DMS 273 treated with DMSO at 0.1 percent for 48 hours (cell line): ENCODE results near the gene NOL4L.

Experiments
- DNase-seq: peaks from one replicate; lab custom pipeline; 2025; lab: John Stamatoyannopoulos, UW

Gene NOL4L

GRCh38 chr20:32560989-32561830, 23.9 kb downstream of the NOL4L start:
- DNase-seq = no peak

- no peak for DNase-seq
These were observed 24.6 kb downstream of the NOL4L start for GRCh38 chr20:32560482-32560988.

- no peak for DNase-seq
These were observed 25.3 kb downstream of the NOL4L start for GRCh38 chr20:32559753-32560380.

GRCh38 chr20:32559205-32559752, 25.9 kb downstream of the NOL4L start:
- DNase-seq = no peak

- DNase-seq = no peak
These were observed 26.6 kb downstream of the NOL4L start for GRCh38 chr20:32558526-32558925.

GRCh38 chr20:32557319-32557718, 27.8 kb downstream of the NOL4L start:
- DNase-seq = no peak

- no peak for DNase-seq
These were observed 28.6 kb downstream of the NOL4L start for GRCh38 chr20:32556312-32557184.

- DNase-seq = no peak
These were observed 29.5 kb downstream of the NOL4L start for GRCh38 chr20:32555584-32555983.

GRCh38 chr20:32554965-32555289, 30.2 kb downstream of the NOL4L start:
- DNase-seq = no peak

GRCh38 chr20:32553618-32554017, 31.5 kb downstream of the NOL4L start:
- no peak for DNase-seq

GRCh38 chr20:32551693-32552092, 33.4 kb downstream of the NOL4L start:
- DNase-seq = no peak

GRCh38 chr20:32549842-32550241, 35.3 kb downstream of the NOL4L start:
- no peak for DNase-seq

- DNase-seq = no peak
These were observed 37.4 kb downstream of the NOL4L start for GRCh38 chr20:32547753-32548034.

GRCh38 chr20:32546918-32547752, 38.0 kb downstream of the NOL4L start:
- DNase-seq = no peak

- no peak for DNase-seq
These were observed 40.0 kb downstream of the NOL4L start for GRCh38 chr20:32544893-32545840.

- no peak for DNase-seq
These were observed 40.8 kb downstream of the NOL4L start for GRCh38 chr20:32544260-32544722.

- DNase-seq = no peak
These were observed 41.4 kb downstream of the NOL4L start for GRCh38 chr20:32543570-32544259.

- no peak for DNase-seq
These were observed 42.9 kb downstream of the NOL4L start for GRCh38 chr20:32542259-32542615.

GRCh38 chr20:32541323-32542258, 43.5 kb downstream of the NOL4L start:
- no peak for DNase-seq
